ENCODE measurements around the gene ELAPOR1. TPM values are rescaled to one million over a fixed set of nuclear protein-coding genes. Genes with fewer than 3 reads are reported as not detected.

ELAPOR1 gene
- total and polyA plus RNA-seq, 9 of the 15 experiments (the other 6 are each of a cell fraction or from before 2014, with no cell fraction given) = 0.07 to 1.2 (median 0.18) TPM

- peak; percentile 4; the same call in 1 of the 2 replicates for TF ChIP-seq ZBTB26 (CRISPR knock-in tag; IDR thresholded peaks at IDR 0.05)
- TF ChIP-seq CCAR2 (IDR thresholded peaks at IDR 0.05; ENCODE audit: low read depth, low read length) = no peak
- TF ChIP-seq RCOR1 (IDR thresholded peaks at IDR 0.05; ENCODE audit: borderline replicate concordance in 1 of 2, low read depth in 2 of 2, low read length in 2 of 2) = peak; percentile 46 to 91; a peak in 3 of 4 replicates
- peak; percentile 53; the same call in 1 of the 2 replicates for TF ChIP-seq SOX6 (IDR thresholded peaks at IDR 0.05)
- TF ChIP-seq, protein P1, sequence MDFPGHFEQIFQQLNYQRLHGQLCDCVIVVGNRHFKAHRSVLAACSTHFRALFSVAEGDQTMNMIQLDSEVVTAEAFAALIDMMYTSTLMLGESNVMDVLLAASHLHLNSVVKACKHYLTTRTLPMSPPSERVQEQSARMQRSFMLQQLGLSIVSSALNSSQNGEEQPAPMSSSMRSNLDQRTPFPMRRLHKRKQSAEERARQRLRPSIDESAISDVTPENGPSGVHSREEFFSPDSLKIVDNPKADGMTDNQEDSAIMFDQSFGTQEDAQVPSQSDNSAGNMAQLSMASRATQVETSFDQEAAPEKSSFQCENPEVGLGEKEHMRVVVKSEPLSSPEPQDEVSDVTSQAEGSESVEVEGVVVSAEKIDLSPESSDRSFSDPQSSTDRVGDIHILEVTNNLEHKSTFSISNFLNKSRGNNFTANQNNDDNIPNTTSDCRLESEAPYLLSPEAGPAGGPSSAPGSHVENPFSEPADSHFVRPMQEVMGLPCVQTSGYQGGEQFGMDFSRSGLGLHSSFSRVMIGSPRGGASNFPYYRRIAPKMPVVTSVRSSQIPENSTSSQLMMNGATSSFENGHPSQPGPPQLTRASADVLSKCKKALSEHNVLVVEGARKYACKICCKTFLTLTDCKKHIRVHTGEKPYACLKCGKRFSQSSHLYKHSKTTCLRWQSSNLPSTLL (IDR thresholded peaks at IDR 0.05) = peak; percentile 54; the same call in 1 of the 2 replicates
- TF ChIP-seq, protein P2, sequence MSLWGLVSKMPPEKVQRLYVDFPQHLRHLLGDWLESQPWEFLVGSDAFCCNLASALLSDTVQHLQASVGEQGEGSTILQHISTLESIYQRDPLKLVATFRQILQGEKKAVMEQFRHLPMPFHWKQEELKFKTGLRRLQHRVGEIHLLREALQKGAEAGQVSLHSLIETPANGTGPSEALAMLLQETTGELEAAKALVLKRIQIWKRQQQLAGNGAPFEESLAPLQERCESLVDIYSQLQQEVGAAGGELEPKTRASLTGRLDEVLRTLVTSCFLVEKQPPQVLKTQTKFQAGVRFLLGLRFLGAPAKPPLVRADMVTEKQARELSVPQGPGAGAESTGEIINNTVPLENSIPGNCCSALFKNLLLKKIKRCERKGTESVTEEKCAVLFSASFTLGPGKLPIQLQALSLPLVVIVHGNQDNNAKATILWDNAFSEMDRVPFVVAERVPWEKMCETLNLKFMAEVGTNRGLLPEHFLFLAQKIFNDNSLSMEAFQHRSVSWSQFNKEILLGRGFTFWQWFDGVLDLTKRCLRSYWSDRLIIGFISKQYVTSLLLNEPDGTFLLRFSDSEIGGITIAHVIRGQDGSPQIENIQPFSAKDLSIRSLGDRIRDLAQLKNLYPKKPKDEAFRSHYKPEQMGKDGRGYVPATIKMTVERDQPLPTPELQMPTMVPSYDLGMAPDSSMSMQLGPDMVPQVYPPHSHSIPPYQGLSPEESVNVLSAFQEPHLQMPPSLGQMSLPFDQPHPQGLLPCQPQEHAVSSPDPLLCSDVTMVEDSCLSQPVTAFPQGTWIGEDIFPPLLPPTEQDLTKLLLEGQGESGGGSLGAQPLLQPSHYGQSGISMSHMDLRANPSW (CRISPR knock-in tag; IDR thresholded peaks at IDR 0.05) = 0 out of 2 replicates have a peak, but pooled peaks have one; percentile 77
- peak; percentile 12; the same call in 1 of the 2 replicates for TF ChIP-seq NR2C1 (IDR thresholded peaks at IDR 0.05)
- TF ChIP-seq NR2C1 (tag; IDR thresholded peaks at IDR 0.05) = no peak; the same call in 1 of the 2 replicates
- peak; percentile 66; the same call in 1 of the 2 replicates for TF ChIP-seq JUND (IDR thresholded peaks at IDR 0.05; ENCODE audit: borderline replicate concordance, low read depth, low read length)
- peak; percentile 67; the same call in 2 of the 3 replicates for TF ChIP-seq JUND (tag; IDR thresholded peaks at IDR 0.05; ENCODE audit: borderline replicate concordance, low read depth, low read length)
- TF ChIP-seq CHD4 (IDR thresholded peaks at IDR 0.05; ENCODE audit: insufficient read depth, insufficient replicate concordance, low read depth, low read length, poor library complexity, severe bottlenecking) = no peak
- no peak for TF ChIP-seq ZFP30 (CRISPR knock-in tag; IDR thresholded peaks at IDR 0.05; ENCODE audit: borderline replicate concordance)
- 0 out of 2 replicates have a peak, but pooled peaks have one; percentile 51 for TF ChIP-seq MXI1 (IDR thresholded peaks at IDR 0.05; ENCODE audit: low read depth, low read length)
- peak; percentile 97 for TF ChIP-seq FOXP1 (CRISPR knock-in tag; IDR thresholded peaks at IDR 0.05)
- TF ChIP-seq, protein P3, sequence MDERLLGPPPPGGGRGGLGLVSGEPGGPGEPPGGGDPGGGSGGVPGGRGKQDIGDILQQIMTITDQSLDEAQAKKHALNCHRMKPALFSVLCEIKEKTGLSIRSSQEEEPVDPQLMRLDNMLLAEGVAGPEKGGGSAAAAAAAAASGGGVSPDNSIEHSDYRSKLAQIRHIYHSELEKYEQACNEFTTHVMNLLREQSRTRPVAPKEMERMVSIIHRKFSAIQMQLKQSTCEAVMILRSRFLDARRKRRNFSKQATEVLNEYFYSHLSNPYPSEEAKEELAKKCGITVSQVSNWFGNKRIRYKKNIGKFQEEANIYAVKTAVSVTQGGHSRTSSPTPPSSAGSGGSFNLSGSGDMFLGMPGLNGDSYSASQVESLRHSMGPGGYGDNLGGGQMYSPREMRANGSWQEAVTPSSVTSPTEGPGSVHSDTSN (CRISPR knock-in tag; IDR thresholded peaks at IDR 0.05; ENCODE audit: low read depth) = no peak
- TF ChIP-seq, protein P3 (tag; conservative IDR thresholded peaks at IDR 0.05; ENCODE audit: low read depth) = peak; percentile 55; the same call in 1 of the 2 replicates
- TF ChIP-seq ATF7 (IDR thresholded peaks at IDR 0.05) = peak; percentile 58; the same call in 1 of the 2 replicates
- TF ChIP-seq NFRKB (IDR thresholded peaks at IDR 0.05; ENCODE audit: low read depth) = peak; percentile 35
- TF ChIP-seq EHMT2 (IDR thresholded peaks at IDR 0.05) = no peak
Measured at GRCh38 chr1:109089242-109090015, 24.5 kb upstream of the ELAPOR1 start (continued).

Data from K562 (cell line).